Activated CD4-positive, alpha-beta T cell treated with anti-CD3 and anti-CD28 coated beads, Interleukin-2, amount 10 ng/mL, durations not matched to agents 7 days and 5 days (primary cell): ENCODE measurements around the gene CFAP97D1. TPM values are rescaled to one million over a fixed set of nuclear protein-coding genes. Genes with fewer than 3 reads are reported as not detected.

Experiments
- CTCF ChIA-PET: fragments of 350-600 bp; sonication (Branson Sonifier 250); formaldehyde crosslinking; loops from one replicate; lab custom pipeline; 2021; ENCODE audit warnings: antibody characterized with exemption; lab: Charles Lee
- POLR2A ChIA-PET: fragments of 350-600 bp; sonication (Branson Sonifier 250); formaldehyde crosslinking; loops from one replicate; lab custom pipeline; 2021; ENCODE audit warnings: antibody characterized with exemption; lab: Charles Lee
- DNase-seq: peaks from one replicate; pipeline ENCODE4 v3.0.0-alpha.2; 2020
- H3K27ac Mint-ChIP-seq: one replicate; pipeline ENCODE4 v1.8.0; 2021; ENCODE audit warnings: mild to moderate bottlenecking, moderate library complexity, mixed read lengths
- H3K27me3 Mint-ChIP-seq: one replicate; pipeline ENCODE4 v1.8.0; 2021; ENCODE audit warnings: mixed read lengths
- H3K36me3 Mint-ChIP-seq: one replicate; pipeline ENCODE4 v1.8.0; 2021; ENCODE audit warnings: low read depth, mixed read lengths
- H3K4me1 Mint-ChIP-seq: one replicate; pipeline ENCODE4 v1.8.0; 2021; ENCODE audit warnings: mixed read lengths
- H3K4me3 Mint-ChIP-seq: one replicate; pipeline ENCODE4 v1.8.0; 2021; ENCODE audit warnings: mild to moderate bottlenecking, moderate library complexity, mixed read lengths
- H3K9me3 Mint-ChIP-seq: one replicate; pipeline ENCODE4 v1.8.0; 2021; ENCODE audit warnings: mixed read lengths
- total RNA-seq, 2 experiments: library from RNA; stranded (reverse); gene quantifications; one replicate each; pipeline ENCODE4 v1.2.3, GENCODE V29; 2021

CFAP97D1 gene
- total RNA-seq, 2 experiments from 2014 or later: not detected

DNA sequence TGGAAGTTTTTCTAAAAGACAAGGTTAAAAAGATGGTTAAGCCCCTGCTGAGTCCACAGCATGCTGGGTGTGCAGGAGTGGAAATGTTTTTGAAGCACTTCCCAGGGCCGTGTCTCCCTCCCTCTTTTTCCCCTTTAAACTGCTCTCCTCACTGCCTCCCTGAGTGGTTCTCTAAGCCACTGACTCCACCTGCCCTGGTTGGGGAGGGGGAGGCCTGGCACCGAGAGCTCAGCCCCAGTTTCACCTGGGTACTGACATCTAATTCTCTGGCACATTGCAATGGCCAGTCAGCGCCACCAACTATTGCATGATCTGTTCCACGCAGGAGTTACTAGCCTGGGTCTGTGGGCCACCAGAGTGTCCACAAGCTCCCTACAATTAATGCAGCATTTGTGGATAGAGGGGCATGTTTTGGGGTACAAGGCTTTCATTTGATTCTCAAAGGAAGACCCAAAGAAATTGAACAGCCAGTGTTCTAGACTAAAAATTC lies 30.0 kb downstream of the CFAP97D1 start:
- H3K27me3 Mint-ChIP-seq: peaks cover 5% of the 10 kb centered on the region
- H3K9me3 Mint-ChIP-seq: no peaks in the 10 kb centered on the region
- no peak overlapping the region for H3K27ac Mint-ChIP-seq
- ChIA-PET CTCF (no interaction called here), POLR2A (no interaction called here)
- no peaks in the 10 kb centered on the region for H3K36me3 Mint-ChIP-seq
- no peak overlapping the region for H3K4me3 Mint-ChIP-seq
- DNase-seq: no peak
- H3K4me1 Mint-ChIP-seq: no peaks in the 10 kb centered on the region

DNA sequence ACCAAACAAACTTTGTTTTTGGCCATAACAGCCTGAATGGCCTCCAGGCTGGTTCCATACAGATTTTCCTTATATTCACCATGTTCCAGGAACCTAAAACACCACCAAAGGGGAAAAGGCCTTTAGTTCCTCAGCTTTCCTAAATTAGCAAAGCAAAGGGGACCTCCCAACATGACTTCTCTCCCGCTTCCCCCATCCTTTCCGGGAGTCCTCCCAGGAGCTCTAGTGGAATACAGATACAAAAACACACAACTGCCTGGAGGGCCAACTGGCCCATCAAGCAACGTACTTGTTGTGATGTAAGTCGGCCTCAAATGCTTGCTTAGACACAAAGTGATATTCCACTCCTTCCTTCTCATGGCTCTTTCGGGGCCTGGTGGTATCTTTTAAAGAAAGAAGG lies 30.6 kb downstream of the CFAP97D1 start:
- ChIA-PET POLR2A (no interaction called here), CTCF (no interaction called here)
- H3K4me1 Mint-ChIP-seq: no peaks in the 10 kb centered on the region
- peaks cover 2% of the 10 kb centered on the region for H3K27me3 Mint-ChIP-seq
- no peaks in the 10 kb centered on the region for H3K9me3 Mint-ChIP-seq
- H3K4me3 Mint-ChIP-seq: no peak overlapping the region
- no peak overlapping the region for H3K27ac Mint-ChIP-seq
- DNase-seq: no peak
- H3K36me3 Mint-ChIP-seq: no peaks in the 10 kb centered on the region

DNA sequence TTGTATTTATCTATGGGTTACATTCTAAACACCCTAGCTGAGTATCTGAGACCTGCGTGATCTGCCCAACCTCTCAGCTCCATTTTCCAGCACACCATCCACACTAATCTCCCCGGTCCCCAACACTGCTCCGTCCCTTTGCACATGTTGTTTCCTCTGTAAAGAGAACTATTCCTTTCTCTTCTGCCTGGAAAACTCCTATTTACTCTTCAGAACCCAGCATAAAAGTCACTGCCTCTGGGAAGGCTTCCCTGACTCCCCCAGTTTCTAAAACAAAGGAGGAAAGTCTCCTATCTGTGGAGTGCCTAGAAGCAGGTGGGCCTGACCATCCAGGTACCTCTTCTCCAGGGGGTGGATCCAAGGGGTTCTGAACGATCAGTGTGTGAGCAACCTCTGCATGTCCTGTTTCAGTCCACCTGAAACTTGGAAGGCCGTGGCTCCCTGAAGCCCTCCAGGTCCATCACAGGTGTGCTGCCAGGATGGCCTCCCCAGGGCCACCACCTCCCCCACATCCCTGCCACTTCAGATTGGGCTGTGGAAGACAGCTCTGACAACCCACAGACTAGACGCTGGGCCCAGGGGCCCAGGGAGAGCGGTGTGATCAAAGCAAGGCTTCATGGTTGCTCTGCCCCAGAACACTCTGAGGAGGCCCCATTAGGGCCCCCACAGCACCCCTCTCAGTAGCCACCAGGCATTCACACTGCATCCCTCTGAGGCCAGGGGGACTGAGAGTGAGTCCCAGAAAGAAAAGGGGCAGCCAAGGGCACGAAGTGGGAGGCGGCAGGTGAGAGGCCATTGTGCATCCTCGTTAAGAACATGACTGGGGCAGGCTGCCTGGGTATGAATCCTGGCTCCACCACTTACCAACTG lies 32.4 kb downstream of the CFAP97D1 start:
- H3K4me1 Mint-ChIP-seq: no peaks in the 10 kb centered on the region
- no peak for DNase-seq
- no peaks in the 10 kb centered on the region for H3K36me3 Mint-ChIP-seq
- ChIA-PET CTCF (no interaction called here), POLR2A (interaction anchor here (0.6 kb wide), 1 partner anchor 38 kb away, joined by 11 read pairs; no protein-coding TSS in a partner anchor)
- H3K9me3 Mint-ChIP-seq: no peaks in the 10 kb centered on the region
- H3K27ac Mint-ChIP-seq: no peak overlapping the region
- H3K4me3 Mint-ChIP-seq: no peak overlapping the region
- H3K27me3 Mint-ChIP-seq: peaks cover 2% of the 10 kb centered on the region

DNA sequence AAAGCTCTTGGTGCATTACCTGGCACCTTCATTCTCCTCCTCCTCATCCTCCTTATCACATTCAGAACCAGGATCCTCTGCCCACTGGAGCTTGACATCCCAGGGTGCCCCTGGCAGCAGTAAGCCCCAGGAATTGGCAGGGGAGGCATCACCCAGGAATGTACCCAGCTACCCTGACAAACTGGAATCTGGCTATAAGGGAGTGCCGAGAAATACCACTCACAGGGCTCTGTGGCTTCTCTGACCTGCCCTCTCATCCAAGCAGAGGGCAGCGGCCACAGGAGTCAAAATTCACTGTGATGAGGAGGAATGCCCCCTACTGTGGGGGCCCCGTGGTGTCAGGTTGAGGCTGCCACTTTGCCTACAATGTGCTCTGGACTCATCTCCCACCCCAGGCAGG lies 33.2 kb downstream of the CFAP97D1 start:
- DNase-seq: no peak
- H3K4me3 Mint-ChIP-seq: no peak overlapping the region
- no peaks in the 10 kb centered on the region for H3K36me3 Mint-ChIP-seq
- ChIA-PET POLR2A (interaction anchor here (0.6 kb wide), 1 partner anchor 37 kb away, joined by 11 read pairs; no protein-coding TSS in a partner anchor), CTCF (no interaction called here)
- no peaks in the 10 kb centered on the region for H3K4me1 Mint-ChIP-seq
- H3K9me3 Mint-ChIP-seq: no peaks in the 10 kb centered on the region
- no peak overlapping the region for H3K27ac Mint-ChIP-seq
- peaks cover 2% of the 10 kb centered on the region for H3K27me3 Mint-ChIP-seq

DNA sequence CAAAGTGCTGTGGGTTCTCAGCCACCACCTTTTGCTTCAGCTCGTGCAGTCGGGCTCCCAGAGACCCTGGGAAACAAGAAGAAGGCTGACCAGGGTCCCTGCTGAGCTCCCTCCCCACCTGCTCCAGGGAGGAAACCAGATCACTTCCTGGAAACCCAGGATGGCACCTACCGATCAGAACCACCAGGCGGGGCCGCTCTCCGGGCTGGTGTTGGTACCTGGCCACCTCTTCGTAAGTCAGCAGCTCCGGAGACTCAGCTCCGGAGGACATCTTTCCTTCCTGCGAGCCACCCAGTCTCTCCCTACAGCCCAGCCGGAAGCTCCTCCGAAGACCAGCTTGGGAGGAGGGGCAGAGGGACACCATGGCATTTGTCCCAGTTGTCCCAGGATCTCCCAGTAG lies 33.8 kb downstream of the CFAP97D1 start:
- H3K36me3 Mint-ChIP-seq: no peaks in the 10 kb centered on the region
- no peak overlapping the region for H3K4me3 Mint-ChIP-seq
- no peaks in the 10 kb centered on the region for H3K9me3 Mint-ChIP-seq
- POLR2A ChIA-PET: no interaction called here
- CTCF ChIA-PET: no interaction called here
- H3K27ac Mint-ChIP-seq: no peak overlapping the region
- no peak for DNase-seq
- H3K4me1 Mint-ChIP-seq: no peaks in the 10 kb centered on the region
- peaks cover 2% of the 10 kb centered on the region for H3K27me3 Mint-ChIP-seq

DNA sequence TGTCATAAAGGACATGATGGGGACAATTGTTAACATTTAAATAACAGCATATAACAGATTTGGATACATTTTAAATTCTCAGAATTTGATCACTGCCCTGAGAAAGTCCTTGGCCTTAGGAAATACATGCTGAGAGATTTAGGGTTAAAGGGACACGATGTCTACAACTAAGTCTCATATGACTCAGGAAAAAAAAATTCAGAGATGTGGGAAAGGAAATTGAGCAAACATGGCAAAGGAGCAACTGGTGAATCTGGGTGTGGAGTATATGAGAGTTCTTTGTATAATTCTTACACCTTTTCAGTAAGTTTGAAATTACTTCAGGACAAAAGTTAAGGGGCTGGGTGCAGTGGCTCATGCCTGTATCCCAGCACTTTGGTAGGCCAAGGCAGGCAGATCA lies 34.5 kb downstream of the CFAP97D1 start:
- Mint-ChIP-seq H3K36me3 (no peaks in the 10 kb centered on the region), H3K27me3 (peaks cover 2% of the 10 kb centered on the region), H3K4me1 (no peaks in the 10 kb centered on the region), H3K9me3 (no peaks in the 10 kb centered on the region), H3K27ac (no peak overlapping the region), H3K4me3 (no peak overlapping the region)
- DNase-seq: no peak
- CTCF ChIA-PET: no interaction called here
- POLR2A ChIA-PET: no interaction called here

DNA sequence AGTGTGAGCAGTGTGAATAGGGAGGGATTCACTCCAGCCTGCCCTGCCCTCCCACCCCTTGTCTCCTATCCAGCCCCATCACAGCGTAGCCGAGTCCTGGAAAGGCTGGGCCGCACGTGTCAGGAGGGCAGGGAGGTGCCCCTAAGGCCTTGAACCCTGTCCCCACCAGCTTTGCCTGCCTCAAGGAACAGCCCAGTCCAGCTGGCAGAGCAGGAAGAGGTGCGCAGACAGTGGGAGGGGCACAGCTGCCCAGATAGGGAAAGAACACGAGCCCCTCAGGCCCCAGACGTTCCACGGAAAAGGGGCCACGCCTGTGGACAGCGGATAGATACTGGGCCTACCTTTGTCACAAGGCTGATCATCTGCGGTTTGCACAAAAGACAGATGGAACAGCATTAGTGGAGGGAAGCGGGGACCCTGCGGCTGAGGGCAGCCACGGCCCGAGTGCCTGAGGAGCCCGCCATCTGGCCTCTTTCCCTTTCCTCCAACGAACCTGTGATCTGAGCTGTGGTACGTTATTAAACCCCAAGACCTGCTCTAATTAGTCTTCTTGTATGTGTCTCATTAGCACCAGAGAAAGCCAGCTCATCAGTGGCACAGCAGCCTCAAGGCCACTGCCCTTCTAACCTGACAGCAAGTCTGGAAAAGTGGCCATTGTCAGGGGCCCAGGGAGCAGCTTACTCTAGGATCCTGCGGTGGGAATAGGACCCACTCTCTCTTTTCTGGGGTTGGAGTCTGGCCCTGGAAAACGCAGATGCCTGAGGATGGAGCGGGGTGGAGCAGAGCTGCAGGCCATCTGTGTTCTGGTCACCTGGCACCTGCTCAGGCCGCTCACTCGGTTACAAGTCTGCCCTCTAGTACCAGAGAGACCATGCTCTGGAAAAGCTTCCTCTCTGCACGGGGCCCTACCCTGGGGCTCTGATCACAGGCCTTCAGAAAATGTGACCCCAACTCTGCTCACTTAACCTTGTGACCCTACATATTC lies 36.4 kb downstream of the CFAP97D1 start:
- Mint-ChIP-seq H3K36me3 (no peaks in the 10 kb centered on the region), H3K27me3 (no peaks in the 10 kb centered on the region), H3K9me3 (no peaks in the 10 kb centered on the region), H3K27ac (no peak overlapping the region), H3K4me3 (no peak overlapping the region), H3K4me1 (no peaks in the 10 kb centered on the region)
- DNase-seq: no peak
- CTCF ChIA-PET: interaction anchor here (1.6 to 2.0 kb wide), 3 partner anchors 23 to 38 kb away, joined by 3 to 6 read pairs (median 4); partner anchors contain the start of genes CD300LG and DUSP3
- POLR2A ChIA-PET: no interaction called here

DNA sequence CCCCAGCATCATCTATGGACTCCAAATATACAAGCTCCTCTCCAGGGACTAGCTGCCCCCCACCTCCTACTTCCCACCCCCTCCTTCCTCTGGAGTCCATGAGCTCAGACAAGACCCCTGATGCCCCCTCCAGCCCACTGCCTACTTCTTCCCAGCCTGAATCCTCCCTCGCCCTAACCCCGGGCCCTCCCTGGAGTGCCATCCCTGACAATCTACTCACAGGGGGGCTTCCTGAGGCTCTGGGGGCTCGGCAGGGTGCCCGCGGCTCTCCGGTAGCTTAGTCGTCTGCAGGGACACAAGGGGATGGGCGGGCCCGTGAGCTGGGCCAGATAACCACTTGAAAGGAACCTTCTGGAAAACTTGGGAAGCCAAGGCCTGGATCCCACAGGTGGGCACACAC lies 37.6 kb downstream of the CFAP97D1 start:
- Mint-ChIP-seq H3K9me3 (no peaks in the 10 kb centered on the region), H3K36me3 (no peaks in the 10 kb centered on the region), H3K27ac (no peak overlapping the region), H3K4me3 (no peak overlapping the region), H3K4me1 (no peaks in the 10 kb centered on the region), H3K27me3 (no peaks in the 10 kb centered on the region)
- ChIA-PET CTCF (interaction anchor here (1.0 to 2.0 kb wide), 5 partner anchors 22 to 104 kb away, joined by 3 to 6 read pairs (median 3); partner anchors contain the start of genes CD300LG and DUSP3), POLR2A (no interaction called here)
- DNase-seq: no peak

DNA sequence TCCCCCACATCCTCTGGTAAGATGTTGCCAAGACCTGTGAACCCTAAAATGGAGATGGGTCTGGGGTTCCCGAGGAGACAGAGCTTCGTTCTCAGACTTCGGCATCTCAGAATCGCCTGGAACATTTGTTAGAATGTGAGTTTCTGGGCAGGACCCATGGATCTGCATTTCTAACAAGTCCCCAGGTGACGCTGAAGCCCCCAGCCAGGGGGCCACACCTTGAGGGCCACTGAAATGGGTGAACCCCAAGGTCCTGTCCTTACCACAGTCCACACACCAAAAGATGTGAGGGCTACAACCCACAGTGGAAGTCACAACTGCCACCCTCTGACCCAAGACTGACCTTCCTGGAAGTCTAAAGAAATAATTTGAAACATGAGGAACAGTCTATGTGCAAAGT lies 38.7 kb downstream of the CFAP97D1 start:
- Mint-ChIP-seq H3K36me3 (no peaks in the 10 kb centered on the region), H3K4me1 (no peaks in the 10 kb centered on the region), H3K4me3 (no peak overlapping the region), H3K27ac (no peak overlapping the region), H3K9me3 (no peaks in the 10 kb centered on the region), H3K27me3 (no peaks in the 10 kb centered on the region)
- DNase-seq: no peak
- CTCF ChIA-PET: interaction anchor here (1.0 to 1.3 kb wide), 2 partner anchors 12 to 33 kb away, joined by 3 to 4 read pairs; no protein-coding TSS in a partner anchor
- POLR2A ChIA-PET: no interaction called here

DNA sequence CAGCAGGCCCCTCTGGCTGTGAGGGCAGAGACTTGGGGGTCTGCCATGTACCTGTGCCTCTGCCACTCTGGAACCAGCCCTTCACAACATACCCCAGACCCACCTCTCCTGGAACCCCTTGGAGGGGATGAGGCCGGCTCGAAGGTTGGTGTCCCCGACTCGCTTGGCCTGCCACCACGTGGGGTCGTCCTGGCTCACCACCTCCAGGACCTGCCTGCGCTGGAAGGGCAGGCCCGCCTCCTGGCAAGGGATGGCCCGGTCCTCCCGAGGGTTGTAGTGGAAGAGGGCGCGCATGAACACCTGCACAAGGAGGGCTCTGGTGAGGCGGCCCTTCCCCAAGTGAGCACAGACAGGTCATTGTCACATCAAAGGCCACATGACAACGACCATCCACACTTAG lies 40.5 kb downstream of the CFAP97D1 start:
- H3K27ac Mint-ChIP-seq: no peak overlapping the region
- ChIA-PET CTCF (no interaction called here), POLR2A (no interaction called here)
- no peaks in the 10 kb centered on the region for H3K4me1 Mint-ChIP-seq
- H3K9me3 Mint-ChIP-seq: no peaks in the 10 kb centered on the region
- no peaks in the 10 kb centered on the region for H3K36me3 Mint-ChIP-seq
- H3K27me3 Mint-ChIP-seq: no peaks in the 10 kb centered on the region
- H3K4me3 Mint-ChIP-seq: no peak overlapping the region
- no peak for DNase-seq

DNA sequence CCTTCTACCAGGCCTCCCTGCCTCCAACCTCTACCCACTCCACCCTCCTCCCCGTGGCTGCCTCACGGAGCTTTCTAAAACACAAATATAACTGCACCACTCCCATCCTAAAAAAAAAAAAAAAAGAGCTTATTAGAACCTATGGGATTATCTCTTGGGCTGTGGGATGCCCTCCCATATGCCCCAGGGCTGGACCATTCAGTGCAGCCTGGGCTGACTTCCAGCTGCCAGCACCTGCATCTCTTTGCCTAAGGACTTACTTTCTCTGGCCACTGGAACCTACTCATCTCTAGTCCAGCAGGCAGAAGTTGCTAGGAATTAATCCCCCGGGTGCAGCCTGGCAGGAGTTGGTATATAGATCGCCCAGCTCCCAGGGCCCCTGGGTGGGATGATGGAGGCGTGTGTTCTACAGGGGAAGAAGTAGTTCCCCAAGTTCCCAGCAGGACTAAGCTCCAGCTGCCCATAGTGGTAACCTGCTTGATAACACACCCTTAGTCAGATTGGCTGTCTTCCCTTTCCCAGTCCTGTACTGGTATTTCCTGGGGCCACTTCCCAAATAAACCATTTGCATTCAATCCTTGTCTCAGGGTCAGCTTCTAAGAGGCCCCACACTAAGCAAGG lies 42.4 kb downstream of the CFAP97D1 start:
- CTCF ChIA-PET: interaction anchor here (0.6 kb wide), 1 partner anchor 179 kb away, joined by 3 read pairs; no protein-coding TSS in a partner anchor
- Mint-ChIP-seq H3K4me3 (no peak overlapping the region), H3K4me1 (no peaks in the 10 kb centered on the region)

DNA sequence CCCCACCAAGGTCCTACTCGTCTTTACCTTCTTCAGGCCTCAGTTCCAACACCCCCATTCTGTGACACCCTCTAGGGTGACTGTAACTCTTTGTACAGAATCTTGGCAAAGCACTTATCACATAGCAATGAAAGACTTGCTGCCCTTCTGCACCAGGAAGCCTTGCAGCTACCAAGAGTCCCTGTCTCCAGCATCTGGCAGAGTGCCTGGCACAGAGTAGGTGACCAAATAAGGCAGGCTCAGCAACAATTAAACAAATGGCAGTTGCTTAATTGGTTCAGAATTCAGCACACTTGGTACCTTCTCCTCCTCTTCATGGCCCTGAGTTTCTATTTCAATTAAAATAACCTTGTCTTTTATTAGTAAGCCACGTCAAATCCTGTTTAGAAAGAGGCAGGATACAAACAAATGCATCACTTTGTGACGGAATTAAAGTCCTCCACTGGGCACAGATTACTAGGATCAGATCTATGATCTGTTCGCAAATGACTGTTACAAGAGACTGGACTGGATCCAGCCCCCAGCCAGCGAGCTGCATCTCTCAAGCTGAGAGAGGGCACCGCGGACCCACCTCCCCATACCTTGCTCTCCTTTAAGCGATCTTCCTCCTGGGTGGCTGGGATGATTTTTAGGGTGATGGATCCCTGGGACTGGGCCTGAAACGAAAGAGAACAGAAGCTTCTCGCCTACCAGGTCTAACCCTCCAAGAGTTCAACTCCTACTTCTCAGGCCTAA lies 43.3 kb downstream of the CFAP97D1 start:
- no peak for DNase-seq
- CTCF ChIA-PET: interaction anchor here (0.6 to 2.0 kb wide), 2 partner anchors 23 to 180 kb away, joined by 3 to 5 read pairs; no protein-coding TSS in a partner anchor
- Mint-ChIP-seq H3K27me3 (no peaks in the 10 kb centered on the region), H3K9me3 (no peaks in the 10 kb centered on the region), H3K4me3 (no peak overlapping the region), H3K36me3 (no peaks in the 10 kb centered on the region), H3K4me1 (no peaks in the 10 kb centered on the region), H3K27ac (no peak overlapping the region)
- POLR2A ChIA-PET: no interaction called here

More for the DNA sequence above, 42.4 kb downstream of the CFAP97D1 start:
- Mint-ChIP-seq H3K27me3 (no peaks in the 10 kb centered on the region), H3K9me3 (no peaks in the 10 kb centered on the region), H3K36me3 (no peaks in the 10 kb centered on the region), H3K27ac (no peak overlapping the region)
- POLR2A ChIA-PET: no interaction called here
- no peak for DNase-seq
